H9 (cell line): ENCODE data around the gene UNC50. TPM values are rescaled to one million over a fixed set of nuclear protein-coding genes. Genes with fewer than 3 reads are reported as not detected.

Experiments
- DNase-seq: peaks from one replicate; pipeline ENCODE4 v3.0.0-alpha.2; 2017
- H2AFZ ChIP-seq: one replicate; pipeline ENCODE4 v1.6.1; 2013; ENCODE audit warnings: mild to moderate bottlenecking, low read length, control low read depth, moderate library complexity
- H2AK5ac ChIP-seq: 2 replicates; pipeline ENCODE4 v1.6.1; 2013; ENCODE audit warnings: low read length, control low read depth, mixed read lengths; ENCODE audit not compliant: insufficient read length
- H2BK120ac ChIP-seq: one replicate; pipeline ENCODE4 v1.6.1; 2013; ENCODE audit warnings: low read depth, mild to moderate bottlenecking, low read length, control low read depth, inconsistent platforms; ENCODE audit not compliant: poor library complexity, severe bottlenecking
- H2BK12ac ChIP-seq: 2 replicates; pipeline ENCODE4 v1.6.1; 2013; ENCODE audit warnings: low read length, control low read depth, mixed read lengths, low read depth; ENCODE audit not compliant: insufficient read length
- H2BK15ac ChIP-seq: 2 replicates; pipeline ENCODE4 v1.6.1; 2013; ENCODE audit warnings: low read depth, low read length, control low read depth
- H2BK20ac ChIP-seq: one replicate; pipeline ENCODE4 v1.6.1; 2013; ENCODE audit warnings: low read depth, mild to moderate bottlenecking, low read length, control low read depth, inconsistent platforms; ENCODE audit not compliant: poor library complexity, severe bottlenecking
- H2BK5ac ChIP-seq: 2 replicates; pipeline ENCODE4 v1.6.1; 2013; ENCODE audit warnings: low read length, control low read depth, mixed read lengths; ENCODE audit not compliant: insufficient read length
- H3K14ac ChIP-seq: 2 replicates; pipeline ENCODE4 v1.6.1; 2013; ENCODE audit warnings: low read length, control low read depth; ENCODE audit not compliant: insufficient read depth
- H3K18ac ChIP-seq: 2 replicates; pipeline ENCODE4 v1.6.1; 2013; ENCODE audit warnings: low read depth, mild to moderate bottlenecking, mixed read lengths, low read length, control low read depth; ENCODE audit not compliant: insufficient read length
- H3K23ac ChIP-seq: 2 replicates; pipeline ENCODE4 v1.6.1; 2013; ENCODE audit warnings: low read length, control low read depth, mixed read lengths, low read depth; ENCODE audit not compliant: insufficient read length
- H3K23me2 ChIP-seq: 2 replicates; pipeline ENCODE4 v1.6.1; 2013; ENCODE audit warnings: low read depth, mild to moderate bottlenecking, mixed read lengths, low read length, control low read depth; ENCODE audit not compliant: insufficient read length, poor library complexity, severe bottlenecking
- H3K27ac ChIP-seq: 2 replicates; pipeline ENCODE4 v1.5.1; 2013; ENCODE audit warnings: low read length, control low read depth, mixed read lengths, low read depth; ENCODE audit not compliant: insufficient read length
- H3K27me3 ChIP-seq: 2 replicates; pipeline ENCODE4 v1.6.1; 2013; ENCODE audit warnings: low read length, control low read depth, inconsistent platforms; ENCODE audit not compliant: insufficient read depth
- H3K4ac ChIP-seq: 2 replicates; pipeline ENCODE4 v1.6.1; 2013; ENCODE audit warnings: low read depth, mild to moderate bottlenecking, control low read depth, inconsistent platforms, low read length, moderate library complexity
- H3K4me1 ChIP-seq: 2 replicates; pipeline ENCODE4 v1.6.1; 2013; ENCODE audit warnings: low read length, control low read depth, inconsistent platforms; ENCODE audit not compliant: insufficient read depth
- H3K4me2 ChIP-seq: 2 replicates; pipeline ENCODE4 v1.6.1; 2013; ENCODE audit warnings: low read length, control low read depth, mixed read lengths; ENCODE audit not compliant: insufficient read length, insufficient read depth
- H3K56ac ChIP-seq: 2 replicates; pipeline ENCODE4 v1.6.1; 2013; ENCODE audit warnings: low read depth, mild to moderate bottlenecking, mixed read lengths, low read length, control low read depth; ENCODE audit not compliant: insufficient read length
- H3K79me1 ChIP-seq: 2 replicates; pipeline ENCODE4 v1.6.1; 2013; ENCODE audit warnings: low read depth, mild to moderate bottlenecking, moderate library complexity, low read length, control low read depth, inconsistent platforms; ENCODE audit not compliant: insufficient read depth, poor library complexity, severe bottlenecking
- H3K79me2 ChIP-seq: 2 replicates; pipeline ENCODE4 v1.6.1; 2013; ENCODE audit warnings: low read length, control low read depth, inconsistent platforms; ENCODE audit not compliant: insufficient read depth
- H3K9ac ChIP-seq: 2 replicates; pipeline ENCODE4 v1.6.1; 2013; ENCODE audit warnings: low read length, control low read depth, mixed read lengths; ENCODE audit not compliant: insufficient read length; ENCODE audit errors: extremely low read depth
- H3K9me3 ChIP-seq: one replicate; pipeline ENCODE4 v1.6.1; 2013; ENCODE audit warnings: low read depth, low read length, inconsistent platforms; ENCODE audit not compliant: control insufficient read depth
- H3T11ph ChIP-seq: one replicate; pipeline ENCODE4 v1.6.1; 2013; ENCODE audit warnings: mild to moderate bottlenecking, low read length, control low read depth, inconsistent platforms
- H4K20me1 ChIP-seq: one replicate; pipeline ENCODE4 v1.6.1; 2013; ENCODE audit not compliant: control insufficient read depth, insufficient read length, insufficient read depth
- H4K5ac ChIP-seq: 2 replicates; pipeline ENCODE4 v1.6.1; 2013; ENCODE audit warnings: low read depth, mild to moderate bottlenecking, mixed read lengths, low read length, control low read depth; ENCODE audit not compliant: insufficient read length
- H4K8ac ChIP-seq: replicated peaks from 2 replicates; pipeline ENCODE4 v1.6.1; 2013; ENCODE audit warnings: low read length, control low read depth, mixed read lengths, low read depth; ENCODE audit not compliant: insufficient read length
- H4K91ac ChIP-seq: 2 replicates; pipeline ENCODE4 v1.6.1; 2013; ENCODE audit warnings: low read depth, mild to moderate bottlenecking, moderate library complexity, mixed read lengths, low read length, control low read depth; ENCODE audit not compliant: insufficient read length
- H3K27ac Mint-ChIP-seq, 3 experiments: 2 replicates in 2 of 3; 3 replicates in 1 of 3; pipeline ENCODE4 v1.8.0; 2020 to 2021; ENCODE audit warnings: mixed read lengths in 3 of 3, mild to moderate bottlenecking in 1 of 3, moderate library complexity in 1 of 3
- H3K27me3 Mint-ChIP-seq: 2 replicates; pipeline ENCODE4 v1.8.0; 2021; ENCODE audit warnings: low read depth, mild to moderate bottlenecking, moderate library complexity, mixed read lengths
- H3K36me3 Mint-ChIP-seq, 3 experiments: 2 replicates in 2 of 3; 3 replicates in 1 of 3; pipeline ENCODE4 v1.8.0; 2020 to 2021; ENCODE audit warnings: low read depth in 3 of 3, mixed read lengths in 3 of 3; ENCODE audit not compliant: insufficient read depth in 1 of 3
- H3K4me1 Mint-ChIP-seq, 2 experiments: 2 replicates each; pipeline ENCODE4 v1.8.0; 2020; ENCODE audit warnings: mixed read lengths in 2 of 2
- H3K4me3 Mint-ChIP-seq, 2 experiments: 2 replicates in 1 of 2; 3 replicates in 1 of 2; pipeline ENCODE4 v1.8.0; 2020 to 2021; ENCODE audit warnings: mild to moderate bottlenecking in 2 of 2, mixed read lengths in 2 of 2, moderate library complexity in 1 of 2
- H3K9me3 Mint-ChIP-seq, 2 experiments: 2 replicates in 1 of 2; 3 replicates in 1 of 2; pipeline ENCODE4 v1.8.0; 2020; ENCODE audit warnings: mild to moderate bottlenecking in 2 of 2, mixed read lengths in 2 of 2, moderate library complexity in 1 of 2
- WGBS: extraction: QIAGEN DNeasy Blood & Tissue Kit; methylation state at CpG from one replicate; pipeline ENCODE4 v1.1.7; 2013; ENCODE audit warnings: missing lambda C conversion rate, low lambda C conversion rate, mixed read lengths; ENCODE audit not compliant: insufficient read length; ENCODE audit errors: extremely low coverage; 5-methylcytosine and 5-hydroxymethylcytosine counted together
- total RNA-seq: library from RNA; stranded (reverse); gene quantifications from 2 replicates; pipeline ENCODE4 v1.2.1, GENCODE V29; 2021
- TF ChIP-seq, protein P1 (sequence below): fragments of 200-600 bp; sonication (generic); conservative IDR thresholded peaks from 3 replicates; pipeline ENCODE4 v1.8.0; 2021; ENCODE audit warnings: antibody characterized with exemption, mild to moderate bottlenecking

UNC50 gene
- total RNA-seq, 1 experiment from 2014 or later: 35.4 TPM

DNA sequence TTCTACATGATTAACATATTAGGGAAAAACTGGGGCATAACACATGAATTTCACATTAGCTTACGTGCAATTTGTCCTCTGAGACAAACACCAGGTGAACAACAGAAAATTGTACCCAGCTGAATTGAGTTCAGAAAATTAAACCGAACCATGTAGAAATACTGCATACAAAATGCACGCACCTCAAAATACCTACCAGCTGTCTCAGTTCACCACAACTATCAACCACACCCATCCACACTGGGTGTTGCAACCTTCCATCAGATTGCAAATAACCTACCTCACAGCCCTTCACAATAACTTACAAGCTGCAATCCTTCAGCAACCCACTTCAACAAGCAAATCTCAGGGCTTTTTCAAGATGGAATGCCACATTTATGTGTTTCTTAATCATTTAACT, 55.9 kb downstream of the UNC50 start:
- H4K20me1 ChIP-seq: no peaks in the 10 kb centered on the region
- H3K79me2 ChIP-seq: no peaks in the 10 kb centered on the region
- no peaks in the 10 kb centered on the region; the same call in 1 of the 2 replicates for H3K27me3 Mint-ChIP-seq
- H2BK15ac ChIP-seq: no peak overlapping the region
- H3K56ac ChIP-seq: no peak overlapping the region
- H2BK20ac ChIP-seq: no peak overlapping the region
- H3K4me2 ChIP-seq: no peak overlapping the region
- WGBS: no CpG with 5 or more reads among the region's 3 CpGs
- no peaks in the 10 kb centered on the region for H3K4me1 Mint-ChIP-seq
- no peak overlapping the region for H3K14ac ChIP-seq
- H2AK5ac ChIP-seq: no peak overlapping the region
- H3K9ac ChIP-seq: no peak overlapping the region
- H3K79me1 ChIP-seq: no peaks in the 10 kb centered on the region
- H2BK12ac ChIP-seq: no peak overlapping the region
- H3K23ac ChIP-seq: no peak overlapping the region
- H4K5ac ChIP-seq: no peak overlapping the region
- no peak overlapping the region for H2BK5ac ChIP-seq
- H3K23me2 ChIP-seq: no peaks in the 10 kb centered on the region
- H3K4me3 Mint-ChIP-seq: no peak overlapping the region
- TF ChIP-seq, protein P1, sequence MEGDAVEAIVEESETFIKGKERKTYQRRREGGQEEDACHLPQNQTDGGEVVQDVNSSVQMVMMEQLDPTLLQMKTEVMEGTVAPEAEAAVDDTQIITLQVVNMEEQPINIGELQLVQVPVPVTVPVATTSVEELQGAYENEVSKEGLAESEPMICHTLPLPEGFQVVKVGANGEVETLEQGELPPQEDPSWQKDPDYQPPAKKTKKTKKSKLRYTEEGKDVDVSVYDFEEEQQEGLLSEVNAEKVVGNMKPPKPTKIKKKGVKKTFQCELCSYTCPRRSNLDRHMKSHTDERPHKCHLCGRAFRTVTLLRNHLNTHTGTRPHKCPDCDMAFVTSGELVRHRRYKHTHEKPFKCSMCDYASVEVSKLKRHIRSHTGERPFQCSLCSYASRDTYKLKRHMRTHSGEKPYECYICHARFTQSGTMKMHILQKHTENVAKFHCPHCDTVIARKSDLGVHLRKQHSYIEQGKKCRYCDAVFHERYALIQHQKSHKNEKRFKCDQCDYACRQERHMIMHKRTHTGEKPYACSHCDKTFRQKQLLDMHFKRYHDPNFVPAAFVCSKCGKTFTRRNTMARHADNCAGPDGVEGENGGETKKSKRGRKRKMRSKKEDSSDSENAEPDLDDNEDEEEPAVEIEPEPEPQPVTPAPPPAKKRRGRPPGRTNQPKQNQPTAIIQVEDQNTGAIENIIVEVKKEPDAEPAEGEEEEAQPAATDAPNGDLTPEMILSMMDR: no peak
- H2BK120ac ChIP-seq: no peak overlapping the region
- DNase-seq: no peak
- no peaks in the 10 kb centered on the region for H3K27me3 ChIP-seq
- H3K36me3 Mint-ChIP-seq: peaks cover 7 to 15% (median 8%) of the 10 kb centered on the region in 3 experiments
- no peak overlapping the region for H3K4ac ChIP-seq
- H4K91ac ChIP-seq: no peak overlapping the region
- no peak overlapping the region for H3K27ac Mint-ChIP-seq
- no peak overlapping the region for H4K8ac ChIP-seq
- H3K9me3 ChIP-seq: no peaks in the 10 kb centered on the region
- H3K9me3 Mint-ChIP-seq: peaks cover 8 to 18% of the 10 kb centered on the region in 2 experiments
- H3K27ac ChIP-seq: no peak overlapping the region
- no peak overlapping the region for H3K18ac ChIP-seq
- H3T11ph ChIP-seq: no peak overlapping the region
- no peak overlapping the region for H2AFZ ChIP-seq
- no peaks in the 10 kb centered on the region for H3K4me1 ChIP-seq
